ENCODE results near the gene CDKL2.
"Not testable (repeated sequence)": the region's sequence is repeated elsewhere in the genome, so short reads cannot be mapped to it uniquely, and the experiment has no call there.

Gene CDKL2

GRCh38 chr4:75547647-75548387 is 82.5 kb downstream of the CDKL2 start:
- DNase-seq, result no peak

GRCh38 chr4:75545526-75545925 is 84.8 kb downstream of the CDKL2 start:
- DNase-seq, result no peak

GRCh38 chr4:75544870-75545269 is 85.5 kb downstream of the CDKL2 start:
- DNase-seq, result no peak

DNA sequence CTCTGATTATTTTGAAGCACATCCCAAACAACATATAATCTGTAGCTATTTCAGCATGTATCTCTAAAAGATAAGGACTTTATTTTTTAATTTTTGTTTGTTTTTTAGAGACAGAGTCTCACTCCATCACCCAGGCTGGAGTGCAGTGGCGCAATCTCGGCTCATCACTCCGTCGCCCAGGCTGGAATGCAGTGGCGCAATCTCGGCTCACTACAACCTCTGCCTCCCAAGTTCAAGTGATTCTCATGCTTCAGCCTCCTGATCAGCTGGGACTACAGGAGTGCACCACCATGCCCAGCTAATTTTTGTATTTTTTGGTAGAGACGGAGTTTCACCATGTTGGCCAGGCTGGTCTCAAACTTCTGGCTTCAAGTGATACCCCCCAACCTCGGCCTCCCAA is 86.1 kb downstream of the CDKL2 start:
- DNase-seq, result not testable (repeated sequence)

GRCh38 chr4:75542824-75543223 is 87.5 kb downstream of the CDKL2 start:
- DNase-seq, result no peak

DNA sequence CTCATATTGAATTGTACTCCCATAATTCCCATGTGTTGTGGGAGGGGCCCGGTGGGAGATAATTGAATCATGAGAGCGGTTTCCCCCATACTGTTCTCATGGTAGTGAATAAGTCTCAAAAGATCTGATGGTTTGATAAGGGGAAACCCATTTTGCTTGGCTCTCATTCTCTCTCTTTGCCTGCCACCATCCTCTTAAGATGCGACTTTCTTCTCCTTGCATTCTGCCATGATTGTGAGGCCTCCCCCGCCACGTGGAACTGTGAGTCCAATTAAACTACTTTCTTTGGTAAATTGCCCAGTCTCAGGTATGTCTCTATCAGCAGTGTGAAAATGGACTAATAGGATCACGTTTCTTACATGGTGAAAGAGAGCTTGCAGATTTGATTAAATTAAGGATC is 93.0 kb downstream of the CDKL2 start:
- not testable (repeated sequence) for DNase-seq

GRCh38 chr4:75533926-75534325 is 96.4 kb downstream of the CDKL2 start:
- not testable (repeated sequence) for DNase-seq

- DNase-seq, result not testable (repeated sequence)
Observed at GRCh38 chr4:75533339-75533887, 96.9 kb downstream of the CDKL2 start.

DNA sequence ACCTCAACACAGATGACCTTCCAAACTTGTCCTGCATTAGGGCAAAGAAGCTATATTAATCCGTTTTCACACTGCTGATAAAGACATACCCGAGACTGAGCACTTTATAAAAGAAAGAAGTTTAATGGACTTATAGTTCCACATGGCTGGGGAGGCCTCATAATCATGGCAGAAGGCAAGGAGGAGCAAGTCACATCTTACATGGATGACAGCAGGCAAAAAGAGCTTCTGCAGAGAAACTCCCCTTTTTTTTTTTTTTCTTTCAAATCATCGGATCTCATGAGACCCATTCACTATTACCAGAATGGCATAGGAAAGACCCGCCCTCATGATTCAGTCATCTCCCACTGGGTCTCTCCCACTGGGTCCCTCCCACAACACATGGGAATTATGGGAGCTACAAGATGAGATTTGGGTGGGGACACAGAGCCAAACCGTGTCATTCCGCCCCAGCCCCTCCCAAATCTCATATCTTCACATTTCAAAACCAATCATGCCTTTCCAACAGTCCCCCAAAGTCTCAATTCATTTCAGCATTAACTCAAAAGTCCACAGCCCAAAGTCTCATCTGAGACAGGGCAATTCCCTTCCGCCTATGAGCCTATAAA is 98.7 kb downstream of the CDKL2 start:
- DNase-seq, result not testable (repeated sequence)

DNA sequence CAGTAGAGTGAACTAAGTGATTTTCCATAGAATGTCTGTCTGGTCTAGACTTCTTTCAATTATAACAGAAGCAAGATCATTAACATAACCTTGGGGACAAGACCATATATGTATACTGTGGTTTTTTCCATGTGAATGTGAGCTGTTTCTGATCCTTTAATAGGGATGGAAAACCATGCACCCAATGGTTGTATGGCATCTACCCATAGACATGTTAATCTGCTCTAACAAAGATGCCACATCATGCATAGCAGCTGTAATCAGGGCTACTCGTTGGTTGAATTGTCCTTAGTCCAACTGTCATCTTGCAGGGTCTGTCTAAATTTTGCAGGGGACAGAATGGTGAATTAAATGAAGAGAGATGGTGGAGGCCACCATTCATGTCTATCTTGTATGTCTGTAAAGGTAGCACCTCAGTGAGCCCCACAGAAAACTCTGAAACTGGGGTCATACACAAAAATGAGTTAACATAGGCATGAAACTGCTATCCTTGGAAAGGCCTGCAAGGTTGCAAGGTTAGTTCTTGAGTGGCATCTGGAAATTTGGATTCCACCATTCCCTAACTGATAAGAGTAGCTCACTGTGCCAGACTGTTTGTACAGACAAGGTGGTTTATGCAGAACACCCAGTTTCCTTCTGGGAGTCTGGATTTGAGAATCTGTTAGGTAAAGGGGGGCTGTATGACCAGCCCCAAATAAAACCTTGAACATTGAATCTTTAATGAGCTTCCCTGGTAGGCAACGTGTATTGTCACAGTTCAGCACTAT is 99.6 kb downstream of the CDKL2 start:
- no peak for DNase-seq
